GM21723 (cell line): ENCODE results near the gene ZNF267.
"Not testable (repeated sequence)": the region's sequence is repeated elsewhere in the genome, so short reads cannot be mapped to it uniquely, and the experiment has no call there.

Experiments
- ATAC-seq: cut with Tn5 transposase; IDR thresholded peaks from one replicate; pipeline ENCODE4 v1.9.1; 2021; ENCODE audit warnings: mild to moderate bottlenecking, moderate library complexity; ENCODE audit not compliant: unreplicated experiment

Gene ZNF267

GRCh38 chr16:31877876-31878642, 4.5 kb downstream of the ZNF267 start:
- no peak for ATAC-seq

DNA sequence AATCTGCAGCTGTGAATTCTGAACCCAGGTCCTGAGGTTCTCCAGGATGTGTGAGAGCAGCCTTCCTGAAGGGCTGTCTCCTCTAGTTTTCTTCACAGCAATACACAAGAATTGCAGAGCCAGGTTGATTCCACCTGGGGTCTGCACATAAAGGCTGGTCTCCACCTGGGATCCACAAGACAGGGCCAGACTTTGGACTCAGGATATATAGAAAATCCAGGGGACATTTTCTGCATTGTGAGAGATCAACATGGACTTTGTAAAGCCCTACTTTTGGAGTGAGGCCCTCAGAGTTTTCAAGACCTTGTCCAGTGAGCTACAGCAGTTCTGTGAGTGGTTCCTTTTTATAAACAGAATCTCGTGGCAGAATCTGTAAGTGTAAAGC, 6.3 kb downstream of the ZNF267 start:
- no peak for ATAC-seq

GRCh38 chr16:31880322-31880979, 6.8 kb downstream of the ZNF267 start:
- no peak for ATAC-seq

GRCh38 chr16:31886227-31886626, 12.6 kb downstream of the ZNF267 start:
- no peak for ATAC-seq

GRCh38 chr16:31888735-31889134, 15.1 kb downstream of the ZNF267 start:
- no peak for ATAC-seq

DNA sequence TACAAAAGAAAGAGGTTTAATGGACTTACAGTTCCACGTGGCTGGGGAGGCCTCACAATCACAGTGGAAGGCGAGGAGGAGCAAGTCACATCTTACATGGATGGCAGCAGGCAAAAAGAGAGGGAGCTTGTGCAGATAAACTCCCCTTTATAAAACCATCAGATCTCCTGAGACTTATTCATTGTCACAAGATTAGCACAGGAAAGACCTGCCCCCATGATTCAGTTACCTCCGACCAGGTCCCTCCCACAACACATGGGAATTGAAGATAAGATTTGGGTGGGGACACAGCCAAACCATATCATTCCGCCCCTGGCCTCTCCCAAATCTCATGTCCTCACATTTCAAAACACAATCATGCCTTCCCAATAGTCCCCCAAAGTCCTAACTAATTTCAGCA, 18.5 kb downstream of the ZNF267 start:
- ATAC-seq, result not testable (repeated sequence)

GRCh38 chr16:31893824-31894223, 20.2 kb downstream of the ZNF267 start:
- ATAC-seq, result no peak

DNA sequence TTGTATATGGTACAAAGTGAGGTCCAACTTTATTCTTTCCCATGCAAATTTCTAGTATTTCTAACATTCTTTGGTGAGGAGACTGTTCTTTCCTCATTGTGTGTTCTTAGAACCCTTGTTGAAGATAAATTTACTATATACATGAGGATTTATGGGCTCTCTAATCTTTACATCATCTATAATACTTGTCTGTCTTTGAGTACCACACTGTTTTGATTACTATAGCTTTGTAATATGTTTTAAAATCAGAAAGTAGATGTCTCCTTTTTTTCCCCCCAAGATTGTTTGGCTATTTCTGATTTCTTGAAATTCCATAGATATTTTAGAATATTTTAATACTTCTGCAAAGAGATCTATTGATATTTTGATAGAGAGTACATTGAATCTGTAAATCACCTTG, 23.7 kb downstream of the ZNF267 start:
- ATAC-seq, result no peak

GRCh38 chr16:31899505-31899904, 25.9 kb downstream of the ZNF267 start:
- ATAC-seq, result no peak

GRCh38 chr16:31904571-31904970, 31.0 kb downstream of the ZNF267 start:
- not testable (repeated sequence) for ATAC-seq

DNA sequence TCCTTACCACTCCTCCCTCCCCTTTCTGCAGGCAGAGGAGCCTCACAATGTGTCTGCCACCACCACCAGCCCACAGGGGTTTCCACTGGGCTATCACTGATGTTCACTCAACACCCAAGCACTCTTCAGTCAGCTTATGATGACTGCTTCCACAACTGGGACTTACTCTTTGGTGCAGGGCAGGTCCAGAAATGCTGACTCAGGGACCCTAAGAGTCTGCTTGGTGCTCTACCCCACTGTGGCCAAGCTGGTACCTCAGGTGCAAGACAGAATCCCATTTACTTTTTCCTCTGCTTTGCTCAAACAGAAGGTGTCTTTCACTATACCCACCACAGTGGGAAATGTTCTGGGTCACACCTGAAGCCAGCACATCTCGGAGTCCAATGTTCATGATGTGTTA, 40.1 kb downstream of the ZNF267 start:
- ATAC-seq, result no peak

- no peak for ATAC-seq
Measured at GRCh38 chr16:31916056-31916488, 42.5 kb downstream of the ZNF267 start.

DNA sequence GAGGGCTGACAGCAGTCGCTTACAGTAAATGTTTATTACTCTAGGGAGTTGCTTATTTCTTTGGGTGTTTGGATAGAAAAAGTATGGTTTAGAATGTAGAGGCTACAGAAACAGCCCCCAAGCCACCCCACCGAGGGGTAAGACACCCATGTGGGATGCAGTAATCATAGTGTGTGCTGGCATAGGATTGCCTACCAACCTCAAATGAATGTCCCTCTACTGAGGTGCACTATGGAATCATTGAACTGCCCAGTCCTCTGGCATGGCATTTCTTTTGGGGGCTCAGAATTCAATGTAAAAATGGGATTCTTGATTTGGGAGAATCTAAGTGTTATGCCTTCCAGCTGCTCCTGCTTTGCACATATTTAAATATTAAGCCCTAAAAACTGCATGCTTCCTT, 46.8 kb downstream of the ZNF267 start:
- no peak for ATAC-seq

GRCh38 chr16:31951806-31952205, 78.2 kb downstream of the ZNF267 start:
- not testable (repeated sequence) for ATAC-seq

DNA sequence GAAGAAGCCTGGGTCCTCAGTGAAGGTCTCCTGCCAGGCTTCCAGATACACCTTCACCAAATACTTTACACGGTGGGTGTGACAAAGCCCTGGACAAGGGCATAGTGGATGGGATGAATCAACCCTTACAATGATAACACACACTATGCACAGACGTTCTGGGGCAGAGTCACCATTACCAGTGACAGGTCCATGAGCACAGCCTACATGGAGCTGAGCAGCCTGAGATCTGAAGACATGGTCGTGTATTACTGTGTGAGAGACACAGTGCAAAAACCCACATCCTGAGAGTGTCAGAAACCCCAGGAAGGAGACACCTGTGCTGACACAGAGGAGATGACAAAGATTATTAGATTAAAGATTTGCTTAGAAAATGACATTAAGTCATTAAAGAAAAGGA, 78.6 kb downstream of the ZNF267 start:
- not testable (repeated sequence) for ATAC-seq

DNA sequence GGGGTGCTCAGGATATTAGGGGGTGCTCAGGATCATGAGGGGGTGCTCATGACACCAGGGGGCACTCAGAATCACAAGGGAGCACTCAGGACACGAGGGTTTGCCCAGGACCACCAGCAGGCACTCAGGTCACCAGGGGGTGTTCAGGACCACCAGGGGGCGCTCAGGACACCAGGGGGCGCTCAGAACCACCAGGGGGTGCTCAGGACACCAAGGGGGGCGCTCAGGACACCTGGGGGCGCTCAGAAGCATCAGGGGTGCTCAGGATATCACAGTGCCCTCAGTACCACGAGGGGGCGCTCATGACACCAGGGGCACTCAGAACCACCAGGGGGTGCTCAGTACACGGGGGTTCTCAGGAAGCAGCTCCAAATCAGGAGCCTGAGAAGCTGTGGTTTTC, 82.6 kb downstream of the ZNF267 start:
- ATAC-seq, result not testable (repeated sequence)

GRCh38 chr16:31960186-31960910, 86.7 kb downstream of the ZNF267 start:
- ATAC-seq, result not testable (repeated sequence)
